ENCODE data around the gene TRIM25. TPM values are rescaled to one million over a fixed set of nuclear protein-coding genes. Genes with fewer than 3 reads are reported as not detected.

The TRIM25 gene
- total RNA-seq, 1 experiment from 2014 or later = 7.9 TPM

Other genes starting within 250 kb of the TRIM25 start
- 1.5 and 1.9 TPM in 2 replicates for gene C17orf67, start 80.1 kb downstream of the TRIM25 start, total RNA-seq (2014; rRNA removed; shearing (Covaris generic))
- gene DGKE, start 79.9 kb downstream of the TRIM25 start, total RNA-seq (2014; rRNA removed; shearing (Covaris generic)) = 2.0 and 3.6 TPM in 2 replicates
- 15.8 and 21.4 TPM in 2 replicates for gene COIL, start 47.0 kb upstream of the TRIM25 start, total RNA-seq (2014; rRNA removed; shearing (Covaris generic))
- 38.3 and 41.3 TPM in 2 replicates for gene SCPEP1, start 64.1 kb upstream of the TRIM25 start, total RNA-seq (2014; rRNA removed; shearing (Covaris generic))
- gene AKAP1, start 171.2 kb upstream of the TRIM25 start, total RNA-seq (2014; rRNA removed; shearing (Covaris generic)) = 62.6 and 67.8 TPM in 2 replicates